Measurements from ENCODE around the gene PRICKLE1.

PRICKLE1 gene

GRCh38 chr12:42445891-42446290 lies 143.7 kb downstream of the PRICKLE1 start:
- no peak for DNase-seq

DNA sequence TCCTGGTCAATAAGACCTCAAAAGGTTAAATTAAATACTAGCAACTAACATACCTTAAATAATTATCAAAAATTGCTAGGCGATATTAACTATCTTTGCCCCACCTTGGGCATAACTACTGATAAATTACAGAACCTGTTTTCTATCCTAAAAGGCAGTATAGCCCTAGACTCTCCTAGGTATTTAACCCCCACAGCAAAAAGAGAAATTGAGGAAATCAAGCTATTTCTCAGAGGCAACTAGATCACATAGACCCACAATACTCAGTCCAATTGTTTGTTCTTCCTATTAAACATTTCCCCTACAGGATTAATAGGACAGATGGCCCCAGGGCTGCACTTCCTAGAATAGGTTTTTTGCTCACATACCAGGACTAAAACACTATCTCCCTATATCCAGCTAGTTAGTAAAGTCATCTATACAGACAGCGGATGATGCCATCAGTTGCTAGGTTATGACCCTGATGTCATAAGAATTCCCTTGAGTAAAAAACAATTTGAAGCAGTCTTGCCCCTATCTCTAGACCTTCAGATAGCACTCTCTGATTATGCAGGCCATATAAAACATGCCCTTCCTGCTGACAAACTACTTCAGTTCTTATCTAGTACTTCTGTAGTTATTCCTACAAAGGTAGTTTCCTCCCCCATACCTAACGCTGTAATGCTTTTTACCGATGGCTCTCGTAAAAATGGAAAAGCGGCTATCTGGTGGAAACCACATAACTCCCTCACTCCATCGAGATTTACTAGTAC lies 145.2 kb downstream of the PRICKLE1 start:
- DNase-seq, result no peak

DNA sequence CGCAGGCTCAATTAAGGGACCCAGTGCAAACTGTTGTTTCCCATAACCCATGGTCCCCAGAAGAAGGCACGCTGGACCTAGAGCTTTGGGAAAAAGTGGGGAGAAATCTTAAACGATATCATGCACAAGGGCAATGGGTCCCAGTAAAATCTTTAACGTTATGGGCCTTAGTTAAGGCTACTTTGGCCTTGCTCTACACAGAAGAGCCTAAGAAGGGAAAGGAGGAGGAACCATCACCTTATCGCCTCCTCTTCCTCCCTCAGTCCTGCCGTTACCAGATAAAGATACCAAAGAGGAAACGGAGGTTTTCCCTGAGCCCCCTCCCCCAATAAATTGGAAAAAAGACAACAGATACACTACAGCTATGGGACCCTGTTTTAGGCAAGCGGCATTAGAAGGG lies 146.7 kb downstream of the PRICKLE1 start:
- DNase-seq, result no peak

GRCh38 chr12:42442311-42442759 lies 147.2 kb downstream of the PRICKLE1 start:
- DNase-seq, result no peak

- no peak for DNase-seq
These were observed 148.9 kb downstream of the PRICKLE1 start for GRCh38 chr12:42440608-42441007.

- DNase-seq, result no peak
These were observed 156.9 kb downstream of the PRICKLE1 start for GRCh38 chr12:42432517-42433140.

DNA sequence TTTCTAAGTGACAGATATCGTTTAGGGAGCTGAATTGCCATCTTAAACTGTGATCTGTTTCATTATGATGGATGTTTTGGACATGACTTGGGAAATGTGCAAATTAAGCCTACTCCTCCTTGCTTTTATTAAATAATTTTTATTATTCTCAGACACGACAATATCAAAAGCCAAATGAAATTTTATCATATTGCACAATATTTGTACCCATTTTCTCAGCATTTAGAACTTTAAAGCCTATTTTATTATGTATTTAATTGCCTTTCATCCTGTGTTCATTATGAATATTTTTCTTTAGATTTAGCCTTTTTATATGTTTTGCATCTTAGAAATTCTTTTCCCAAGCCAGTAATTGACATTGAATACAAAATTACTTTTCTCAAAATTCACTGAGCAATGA lies 160.7 kb downstream of the PRICKLE1 start:
- no peak for DNase-seq

- no peak for DNase-seq
These were observed 162.8 kb downstream of the PRICKLE1 start for GRCh38 chr12:42426746-42427145.

- no peak for DNase-seq
These were observed 166.8 kb downstream of the PRICKLE1 start for GRCh38 chr12:42422785-42423184.

DNA sequence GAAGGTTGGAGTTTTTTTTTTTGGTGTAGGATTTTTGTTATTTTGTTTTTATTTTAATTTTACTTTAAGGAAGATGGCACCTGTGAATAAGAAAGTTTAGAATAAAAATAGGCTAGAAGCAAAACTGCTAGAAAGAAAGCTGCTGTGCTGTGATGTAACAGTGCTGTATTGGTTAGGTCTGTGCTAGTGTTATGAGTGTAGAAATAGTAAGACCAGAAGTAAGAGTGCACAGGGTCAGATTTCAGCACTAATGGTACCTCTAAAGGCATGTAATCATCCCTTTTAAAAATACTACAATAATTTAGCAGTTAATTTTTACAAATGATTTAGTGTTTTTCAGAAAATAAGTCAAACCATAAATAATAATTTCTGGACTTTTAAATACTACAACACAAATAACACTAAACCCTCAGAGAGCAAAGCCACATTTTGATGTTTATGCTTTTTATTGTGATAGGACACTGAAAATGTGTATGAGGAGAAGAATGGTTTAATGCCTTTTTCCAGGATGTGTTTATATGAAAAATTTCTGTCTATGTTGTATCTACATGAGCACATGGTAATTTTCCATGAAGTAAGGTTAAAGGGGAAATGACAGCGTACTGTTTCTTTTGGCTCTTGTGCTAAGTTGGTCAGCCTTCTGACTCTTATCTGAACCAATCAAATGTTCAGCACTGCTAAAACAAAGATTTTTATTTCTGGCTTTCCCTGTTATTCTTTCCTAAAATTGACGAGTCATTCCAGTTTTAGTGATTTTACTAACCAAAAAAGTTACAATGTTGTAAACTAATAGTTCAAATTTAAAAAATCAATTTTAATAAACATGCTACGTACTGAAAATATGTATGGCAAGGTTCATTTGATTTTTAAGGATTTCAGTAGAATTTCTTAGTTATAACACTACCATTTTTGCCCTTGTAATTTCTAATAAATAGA lies 167.4 kb downstream of the PRICKLE1 start:
- DNase-seq, result no peak

GRCh38 chr12:42420395-42420794 lies 169.2 kb downstream of the PRICKLE1 start:
- DNase-seq, result no peak

- peak; percentile 83 for DNase-seq
These were observed 179.2 kb downstream of the PRICKLE1 start for GRCh38 chr12:42410340-42410739.

DNA sequence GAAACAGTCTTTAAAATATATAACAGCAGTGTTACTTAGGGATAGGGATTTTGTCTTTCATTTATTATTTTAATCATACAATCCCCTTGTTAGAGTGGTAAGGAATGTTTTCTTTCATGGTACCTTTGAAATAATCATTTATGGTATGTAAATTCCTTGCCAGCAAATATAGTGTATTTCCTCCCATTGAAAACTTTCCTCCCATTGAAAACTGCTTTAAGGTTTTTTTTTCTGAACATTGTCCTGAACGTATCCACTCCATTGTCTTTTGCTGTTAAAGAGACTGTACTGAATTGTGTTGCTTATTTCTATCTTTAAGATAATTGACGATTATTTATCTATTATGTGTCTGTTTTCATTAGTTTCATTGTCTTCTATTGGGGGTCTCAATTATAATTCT lies 180.1 kb downstream of the PRICKLE1 start:
- no peak for DNase-seq

DNA sequence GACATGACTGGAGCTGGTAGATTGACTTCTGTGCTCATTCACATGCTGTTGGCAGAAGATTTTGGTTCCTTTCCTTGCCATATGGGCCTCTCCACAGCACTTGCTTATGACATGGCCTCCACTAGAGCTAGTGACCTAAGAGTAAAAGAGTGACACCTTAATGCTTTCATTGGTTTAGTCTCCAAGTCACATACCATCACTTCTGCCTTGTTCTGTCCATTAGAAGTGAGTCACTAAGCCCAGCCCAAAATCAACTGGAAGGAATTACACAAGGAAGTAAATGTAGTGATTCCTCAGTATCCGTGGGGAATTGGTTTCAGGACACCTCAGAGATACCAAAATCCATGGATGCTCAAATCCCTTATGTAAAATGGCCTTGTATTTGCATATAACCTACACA lies 182.2 kb downstream of the PRICKLE1 start:
- no peak for DNase-seq

All from NCI-H1105 treated with DMSO at 0.1 percent for 48 hours (cell line).